GM12872 (cell line): ENCODE results near the gene ESYT1.

ENCODE experiments used
- TF ChIP-seq, protein P1 (sequence below): IDR thresholded peaks from 3 replicates; pipeline ENCODE4 v1.5.1; 2011; ENCODE audit warnings: low read depth, mild to moderate bottlenecking, low read length, moderate library complexity; ENCODE audit not compliant: insufficient read depth

ESYT1 gene

DNA sequence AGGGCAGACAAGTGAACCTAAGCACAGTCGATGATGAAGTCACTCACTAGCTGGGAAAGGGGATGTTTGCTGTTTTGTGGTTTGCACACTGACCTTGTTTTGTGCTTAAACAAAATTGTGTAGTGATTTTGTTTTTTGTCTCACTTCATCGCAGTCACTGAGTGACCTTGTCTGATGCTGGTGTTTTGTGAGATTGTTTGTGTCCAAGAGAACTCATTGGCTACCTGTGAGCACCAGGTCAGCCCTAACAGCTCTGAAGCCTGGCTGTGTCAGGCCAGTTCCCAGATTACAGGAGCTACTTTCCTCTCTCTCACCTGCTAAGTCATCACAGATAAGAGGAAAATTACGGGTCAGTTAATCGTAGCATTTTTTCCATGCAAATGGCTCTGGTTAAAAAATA is 3.9 kb upstream of the ESYT1 start:
- TF ChIP-seq, protein P1, sequence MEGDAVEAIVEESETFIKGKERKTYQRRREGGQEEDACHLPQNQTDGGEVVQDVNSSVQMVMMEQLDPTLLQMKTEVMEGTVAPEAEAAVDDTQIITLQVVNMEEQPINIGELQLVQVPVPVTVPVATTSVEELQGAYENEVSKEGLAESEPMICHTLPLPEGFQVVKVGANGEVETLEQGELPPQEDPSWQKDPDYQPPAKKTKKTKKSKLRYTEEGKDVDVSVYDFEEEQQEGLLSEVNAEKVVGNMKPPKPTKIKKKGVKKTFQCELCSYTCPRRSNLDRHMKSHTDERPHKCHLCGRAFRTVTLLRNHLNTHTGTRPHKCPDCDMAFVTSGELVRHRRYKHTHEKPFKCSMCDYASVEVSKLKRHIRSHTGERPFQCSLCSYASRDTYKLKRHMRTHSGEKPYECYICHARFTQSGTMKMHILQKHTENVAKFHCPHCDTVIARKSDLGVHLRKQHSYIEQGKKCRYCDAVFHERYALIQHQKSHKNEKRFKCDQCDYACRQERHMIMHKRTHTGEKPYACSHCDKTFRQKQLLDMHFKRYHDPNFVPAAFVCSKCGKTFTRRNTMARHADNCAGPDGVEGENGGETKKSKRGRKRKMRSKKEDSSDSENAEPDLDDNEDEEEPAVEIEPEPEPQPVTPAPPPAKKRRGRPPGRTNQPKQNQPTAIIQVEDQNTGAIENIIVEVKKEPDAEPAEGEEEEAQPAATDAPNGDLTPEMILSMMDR, result no peak

DNA sequence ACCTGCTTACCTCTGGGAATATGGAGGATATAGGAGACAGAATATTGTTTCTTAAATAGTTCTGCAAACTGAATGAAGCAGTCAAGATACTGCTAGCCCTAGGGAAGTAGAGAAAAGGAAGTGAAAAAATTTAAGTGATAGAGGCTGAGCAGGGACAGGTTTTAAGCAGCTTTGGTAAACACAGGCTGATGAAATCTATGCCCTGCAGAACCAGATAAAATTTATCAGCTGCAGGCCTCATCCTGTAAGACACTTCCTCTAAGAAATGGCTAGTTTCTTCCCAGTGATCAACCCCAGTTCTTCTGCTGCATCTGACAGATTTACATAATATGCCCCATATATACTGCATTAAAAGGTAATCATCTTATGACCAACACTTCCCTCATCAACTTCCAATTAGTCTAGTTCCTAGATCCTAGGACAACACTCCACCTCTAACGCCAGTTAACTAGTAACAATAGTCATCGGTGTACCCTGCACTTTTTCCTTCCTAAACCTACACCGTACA is 1.3 kb upstream of the ESYT1 start:
- TF ChIP-seq, protein P1, result no peak

DNA sequence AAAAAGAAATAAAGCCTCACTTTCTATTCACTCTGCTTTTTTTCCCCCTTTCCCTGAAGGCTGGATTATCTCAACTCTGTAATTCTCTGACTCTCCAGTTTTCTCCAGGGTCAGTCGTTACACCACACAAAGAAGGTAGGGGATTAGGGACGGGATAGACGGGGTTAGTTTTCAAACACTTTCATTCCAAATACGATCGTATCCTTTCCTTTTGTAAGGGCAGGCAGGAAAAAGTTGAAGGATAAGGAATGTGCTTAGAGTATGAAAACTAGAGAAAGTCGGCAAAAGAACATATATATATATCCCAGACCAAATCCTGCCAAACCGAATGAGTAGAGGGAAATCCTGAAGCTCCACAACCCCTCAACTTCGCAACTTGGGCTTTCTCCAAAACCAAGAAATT is 581 bp upstream of the ESYT1 start:
- TF ChIP-seq, protein P1, result no peak

DNA sequence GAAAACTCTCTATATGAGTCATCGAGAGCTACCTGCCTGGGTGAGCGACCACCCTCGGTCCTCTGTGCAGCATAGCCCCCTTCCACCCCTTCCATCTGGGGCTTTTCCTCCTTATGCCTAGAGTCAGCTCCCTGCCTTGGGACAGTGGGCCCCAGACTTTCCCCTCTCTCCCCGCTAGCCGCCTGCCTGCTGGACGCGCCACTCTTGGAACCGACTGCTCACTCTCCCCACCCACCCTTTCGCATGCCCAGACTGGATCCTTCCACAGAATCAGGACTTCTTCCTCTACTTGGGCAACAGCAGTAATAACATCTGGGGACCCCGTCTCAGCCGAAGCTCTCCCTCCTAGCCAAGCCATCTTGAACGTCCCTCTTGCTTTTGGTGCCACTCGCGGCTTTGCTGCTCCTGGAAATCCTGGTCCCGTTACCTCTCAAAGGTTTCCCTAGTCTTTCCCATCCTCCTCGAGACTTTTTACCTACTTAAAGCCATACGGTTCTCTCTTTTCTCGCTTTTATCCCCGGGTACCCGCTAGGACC is 671 bp downstream of the ESYT1 start:
- TF ChIP-seq, protein P1, result no peak

DNA sequence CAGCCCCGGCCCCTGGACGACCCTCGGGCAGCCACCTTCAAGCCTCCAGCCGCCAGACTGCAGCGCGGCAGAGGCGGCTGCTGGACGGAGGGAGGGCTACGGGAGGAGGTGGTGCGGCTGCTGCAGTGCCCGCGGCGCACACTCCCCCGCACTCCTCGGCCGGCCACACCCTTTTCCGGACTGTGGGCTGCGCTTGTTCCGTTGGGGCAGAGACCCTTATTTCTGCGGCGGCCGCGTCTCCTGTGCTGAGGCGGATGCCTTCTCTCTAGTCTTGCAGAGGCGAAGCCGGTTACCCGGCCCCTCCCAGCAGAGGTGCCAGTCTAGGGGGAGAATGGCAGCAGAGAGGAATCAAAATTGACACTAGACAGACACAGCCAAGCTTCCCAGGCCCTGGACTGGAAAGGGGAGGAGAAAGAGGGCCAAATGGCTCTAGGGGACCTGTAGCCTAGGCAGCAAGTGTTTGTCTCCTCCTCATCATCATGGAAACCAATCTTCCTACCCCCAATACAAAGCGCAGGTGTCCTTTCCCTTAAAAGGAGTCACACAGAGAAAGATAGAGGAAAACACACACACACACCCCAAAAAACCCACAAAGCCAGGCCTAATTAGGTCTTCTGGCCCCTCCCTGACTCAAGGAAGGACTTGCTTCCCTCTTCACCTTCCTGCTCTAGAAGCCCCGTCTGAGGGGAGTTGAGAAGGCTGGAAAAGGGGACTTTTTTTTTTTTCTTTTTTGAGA is 1.3 kb downstream of the ESYT1 start:
- TF ChIP-seq, protein P1, result no peak

DNA sequence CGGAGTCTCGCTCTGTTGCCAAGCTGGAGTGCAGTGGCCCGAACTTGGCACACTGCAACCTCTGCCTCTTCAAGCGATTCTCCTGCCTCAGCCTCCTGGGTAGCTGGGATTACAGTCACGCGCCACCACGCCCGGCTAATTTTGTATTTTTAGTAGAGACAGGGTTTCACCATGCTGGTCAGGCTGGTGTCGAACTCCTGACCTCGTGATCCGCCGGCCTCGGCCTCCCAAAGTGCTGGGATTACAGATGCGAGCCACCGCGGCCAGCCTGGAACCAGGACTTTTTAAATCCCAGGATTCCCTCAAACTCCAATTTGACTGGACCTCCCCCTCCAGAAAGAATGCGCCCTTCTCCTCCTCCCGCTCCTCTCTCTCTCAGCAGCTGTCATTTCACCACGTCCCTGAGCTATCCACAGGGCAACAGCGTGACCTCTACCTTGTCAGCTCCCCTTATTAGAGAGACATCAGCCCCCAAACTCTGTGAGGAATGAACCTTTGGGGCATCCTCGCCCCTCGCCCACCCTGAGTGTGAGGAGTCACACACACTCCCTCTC is 2.0 kb downstream of the ESYT1 start:
- TF ChIP-seq, protein P1, result no peak

DNA sequence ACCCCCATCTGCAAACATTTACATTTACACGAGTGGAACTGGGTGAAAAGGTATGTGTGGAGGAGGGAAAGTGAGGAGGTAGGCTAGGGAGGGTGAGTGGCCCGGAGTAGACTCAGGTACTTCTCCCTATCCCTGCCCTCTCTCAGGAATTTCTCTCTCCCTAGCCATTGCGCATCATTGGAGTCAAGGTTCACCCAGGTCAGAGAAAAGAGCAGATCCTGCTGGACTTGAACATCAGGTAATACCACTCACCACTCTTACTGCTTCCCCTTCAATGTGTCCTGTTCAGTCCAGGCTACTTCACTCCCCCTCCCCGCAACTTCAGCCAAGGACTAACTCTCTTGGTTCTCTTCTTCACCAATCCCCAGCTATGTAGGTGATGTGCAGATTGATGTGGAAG is 2.8 kb downstream of the ESYT1 start:
- TF ChIP-seq, protein P1, result no peak
